ENCODE data around the gene SAFB. TPM values are rescaled to one million over a fixed set of nuclear protein-coding genes. Genes with fewer than 3 reads are reported as not detected.

The SAFB gene
- total RNA-seq, 2 experiments from 2014 or later = 195 to 200 TPM

GRCh38 chr19:5673752-5674151 is 50.9 kb downstream of the SAFB start:
- H3K36me3 ChIP-seq (ENCODE audit: insufficient read depth, low read length) = peaks cover 18% of the 10 kb centered on the region
- H3K27me3 Mint-ChIP-seq = no peaks in the 10 kb centered on the region
- CTCF ChIA-PET = no interaction called here
- POLR2A ChIA-PET = no interaction called here
- H3K27me3 ChIP-seq (ENCODE audit: control insufficient read depth in 1 of 2, insufficient read depth in 2 of 2, low read length in 2 of 2) = no peaks in the 10 kb centered on the region
- DNase-seq = no peak
- intact Hi-C loops (cut with DNase I, micrococcal nuclease) = no loop called here
- peaks cover 6% of the 10 kb centered on the region for H3K36me3 Mint-ChIP-seq (ENCODE audit: low read depth)
- no peak for ATAC-seq (ENCODE audit: poor library complexity)
- no peak overlapping the region for H3K27ac ChIP-seq (ENCODE audit: low read depth in 1 of 2, low read length in 2 of 2)
- H3K4me3 ChIP-seq (ENCODE audit: low read length) = no peak overlapping the region
- no peaks in the 10 kb centered on the region for H3K4me1 Mint-ChIP-seq (ENCODE audit: low read depth)
- H3K9me3 Mint-ChIP-seq = no peaks in the 10 kb centered on the region
- H3K4me3 Mint-ChIP-seq = no peak overlapping the region
- no peak overlapping the region for H3K27ac Mint-ChIP-seq
- no peaks in the 10 kb centered on the region for H3K9me3 ChIP-seq (ENCODE audit: control insufficient read depth in 1 of 2, insufficient read depth in 1 of 2, low read length in 2 of 2)
- H3K4me1 ChIP-seq (ENCODE audit: insufficient read depth, low read length) = no peaks in the 10 kb centered on the region
- no peak for TF ChIP-seq CTCF (IDR thresholded peaks at IDR 0.05)

DNA sequence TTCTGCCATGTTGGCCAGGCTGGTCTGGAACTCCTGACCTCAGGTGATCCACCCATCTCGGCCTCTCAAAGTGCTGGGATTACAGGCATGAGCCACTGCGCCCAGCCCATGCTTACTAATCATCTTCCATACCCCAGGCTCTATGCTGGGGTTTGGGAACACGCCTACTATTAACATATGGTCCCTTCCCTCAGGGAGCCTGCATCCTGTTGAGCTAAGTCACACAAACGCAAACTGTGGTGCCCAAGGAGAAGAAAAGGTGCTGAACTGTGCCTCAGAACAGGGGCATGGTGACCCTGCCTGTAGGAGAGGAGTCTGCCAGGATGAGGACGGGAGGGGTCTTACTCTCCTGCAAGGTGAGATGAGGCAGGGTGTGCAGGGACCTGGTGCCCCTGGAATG is 51.8 kb downstream of the SAFB start:
- Mint-ChIP-seq H3K27me3 (no peaks in the 10 kb centered on the region), H3K36me3 (ENCODE audit: low read depth) (no peaks in the 10 kb centered on the region), H3K27ac (no peak overlapping the region), H3K4me1 (ENCODE audit: low read depth) (peaks cover 7% of the 10 kb centered on the region), H3K4me3 (no peak overlapping the region), H3K9me3 (no peaks in the 10 kb centered on the region)
- CTCF ChIA-PET = no interaction called here
- TF ChIP-seq CTCF (IDR thresholded peaks at IDR 0.05) = no peak
- DNase-seq = no peak
- intact Hi-C loops (cut with DNase I, micrococcal nuclease) = no loop called here
- ATAC-seq (ENCODE audit: poor library complexity) = no peak
- H3K27ac ChIP-seq (ENCODE audit: low read depth in 1 of 2, low read length in 2 of 2) = no peak overlapping the region
- POLR2A ChIA-PET = interaction anchor here (2.5 kb wide), 1 partner anchor 52 kb away, joined by 12 read pairs; the partner anchor contains the start of genes SAFB and SAFB2
- H3K9me3 ChIP-seq (ENCODE audit: control insufficient read depth in 1 of 2, insufficient read depth in 1 of 2, low read length in 2 of 2) = no peaks in the 10 kb centered on the region
- H3K36me3 ChIP-seq (ENCODE audit: insufficient read depth, low read length) = peaks cover 8% of the 10 kb centered on the region
- no peak overlapping the region for H3K4me3 ChIP-seq (ENCODE audit: low read length)
- H3K27me3 ChIP-seq (ENCODE audit: control insufficient read depth in 1 of 2, insufficient read depth in 2 of 2, low read length in 2 of 2) = no peaks in the 10 kb centered on the region
- peaks cover 9% of the 10 kb centered on the region for H3K4me1 ChIP-seq (ENCODE audit: insufficient read depth, low read length)

GRCh38 chr19:5676105-5676771 is 53.4 kb downstream of the SAFB start:
- no peaks in the 10 kb centered on the region for H3K9me3 ChIP-seq (ENCODE audit: control insufficient read depth in 1 of 2, insufficient read depth in 1 of 2, low read length in 2 of 2)
- ATAC-seq (ENCODE audit: poor library complexity) (no peak), DNase-seq (peak in 1 of 14 experiments; percentile 35)
- H3K4me3 Mint-ChIP-seq = peak overlapping the region; percentile 4
- CTCF ChIA-PET = interaction anchor here (1.4 kb wide), 1 partner anchor 11 kb away, joined by 3 read pairs; no protein-coding TSS in a partner anchor
- H3K4me1 ChIP-seq (ENCODE audit: insufficient read depth, low read length) = peaks cover 19% of the 10 kb centered on the region
- H3K27me3 ChIP-seq (ENCODE audit: control insufficient read depth in 1 of 2, insufficient read depth in 2 of 2, low read length in 2 of 2) = no peaks in the 10 kb centered on the region
- no peak overlapping the region for H3K4me3 ChIP-seq (ENCODE audit: low read length)
- intact Hi-C loops (cut with DNase I, micrococcal nuclease) = no loop called here
- H3K36me3 Mint-ChIP-seq (ENCODE audit: low read depth) = peaks cover 10% of the 10 kb centered on the region
- no peak overlapping the region for H3K27ac ChIP-seq (ENCODE audit: low read depth in 1 of 2, low read length in 2 of 2)
- H3K9me3 Mint-ChIP-seq = no peaks in the 10 kb centered on the region
- H3K27me3 Mint-ChIP-seq = no peaks in the 10 kb centered on the region
- H3K36me3 ChIP-seq (ENCODE audit: insufficient read depth, low read length) = peaks cover 3% of the 10 kb centered on the region
- POLR2A ChIA-PET = interaction anchor here (1.3 to 2.5 kb wide), 3 partner anchors 14 to 53 kb away, joined by 3 to 12 read pairs (median 6); partner anchors contain the start of genes CATSPERD, LONP1, RPL36 and SAFB
- H3K27ac Mint-ChIP-seq = no peak overlapping the region
- TF ChIP-seq CTCF (IDR thresholded peaks at IDR 0.05) = no peak
- H3K4me1 Mint-ChIP-seq (ENCODE audit: low read depth) = peaks cover 18% of the 10 kb centered on the region
